H9 (cell line): ENCODE data around the gene CDK5. TPM values are rescaled to one million over a fixed set of nuclear protein-coding genes. Genes with fewer than 3 reads are reported as not detected.
A peak's percentile ranks its signal among the peaks of the same experiment; 100 is the strongest.

Experiments used
- DNase-seq: peaks from one replicate; pipeline ENCODE4 v3.0.0-alpha.2; 2017
- H2AFZ ChIP-seq: one replicate; pipeline ENCODE4 v1.6.1; 2013; ENCODE audit warnings: mild to moderate bottlenecking, low read length, control low read depth, moderate library complexity
- H2AK5ac ChIP-seq: 2 replicates; pipeline ENCODE4 v1.6.1; 2013; ENCODE audit warnings: low read length, control low read depth, mixed read lengths; ENCODE audit not compliant: insufficient read length
- H2BK120ac ChIP-seq: one replicate; pipeline ENCODE4 v1.6.1; 2013; ENCODE audit warnings: low read depth, mild to moderate bottlenecking, low read length, control low read depth, inconsistent platforms; ENCODE audit not compliant: poor library complexity, severe bottlenecking
- H2BK12ac ChIP-seq: 2 replicates; pipeline ENCODE4 v1.6.1; 2013; ENCODE audit warnings: low read length, control low read depth, mixed read lengths, low read depth; ENCODE audit not compliant: insufficient read length
- H2BK15ac ChIP-seq: 2 replicates; pipeline ENCODE4 v1.6.1; 2013; ENCODE audit warnings: low read depth, low read length, control low read depth
- H2BK20ac ChIP-seq: one replicate; pipeline ENCODE4 v1.6.1; 2013; ENCODE audit warnings: low read depth, mild to moderate bottlenecking, low read length, control low read depth, inconsistent platforms; ENCODE audit not compliant: poor library complexity, severe bottlenecking
- H2BK5ac ChIP-seq: 2 replicates; pipeline ENCODE4 v1.6.1; 2013; ENCODE audit warnings: low read length, control low read depth, mixed read lengths; ENCODE audit not compliant: insufficient read length
- H3K14ac ChIP-seq: 2 replicates; pipeline ENCODE4 v1.6.1; 2013; ENCODE audit warnings: low read length, control low read depth; ENCODE audit not compliant: insufficient read depth
- H3K18ac ChIP-seq: 2 replicates; pipeline ENCODE4 v1.6.1; 2013; ENCODE audit warnings: low read depth, mild to moderate bottlenecking, mixed read lengths, low read length, control low read depth; ENCODE audit not compliant: insufficient read length
- H3K23ac ChIP-seq: 2 replicates; pipeline ENCODE4 v1.6.1; 2013; ENCODE audit warnings: low read length, control low read depth, mixed read lengths, low read depth; ENCODE audit not compliant: insufficient read length
- H3K23me2 ChIP-seq: 2 replicates; pipeline ENCODE4 v1.6.1; 2013; ENCODE audit warnings: low read depth, mild to moderate bottlenecking, mixed read lengths, low read length, control low read depth; ENCODE audit not compliant: insufficient read length, poor library complexity, severe bottlenecking
- H3K27ac ChIP-seq: 2 replicates; pipeline ENCODE4 v1.5.1; 2013; ENCODE audit warnings: low read length, control low read depth, mixed read lengths, low read depth; ENCODE audit not compliant: insufficient read length
- H3K27me3 ChIP-seq: 2 replicates; pipeline ENCODE4 v1.6.1; 2013; ENCODE audit warnings: low read length, control low read depth, inconsistent platforms; ENCODE audit not compliant: insufficient read depth
- H3K4ac ChIP-seq: 2 replicates; pipeline ENCODE4 v1.6.1; 2013; ENCODE audit warnings: low read depth, mild to moderate bottlenecking, control low read depth, inconsistent platforms, low read length, moderate library complexity
- H3K4me1 ChIP-seq: 2 replicates; pipeline ENCODE4 v1.6.1; 2013; ENCODE audit warnings: low read length, control low read depth, inconsistent platforms; ENCODE audit not compliant: insufficient read depth
- H3K4me2 ChIP-seq: 2 replicates; pipeline ENCODE4 v1.6.1; 2013; ENCODE audit warnings: low read length, control low read depth, mixed read lengths; ENCODE audit not compliant: insufficient read length, insufficient read depth
- H3K56ac ChIP-seq: 2 replicates; pipeline ENCODE4 v1.6.1; 2013; ENCODE audit warnings: low read depth, mild to moderate bottlenecking, mixed read lengths, low read length, control low read depth; ENCODE audit not compliant: insufficient read length
- H3K79me1 ChIP-seq: 2 replicates; pipeline ENCODE4 v1.6.1; 2013; ENCODE audit warnings: low read depth, mild to moderate bottlenecking, moderate library complexity, low read length, control low read depth, inconsistent platforms; ENCODE audit not compliant: insufficient read depth, poor library complexity, severe bottlenecking
- H3K79me2 ChIP-seq: 2 replicates; pipeline ENCODE4 v1.6.1; 2013; ENCODE audit warnings: low read length, control low read depth, inconsistent platforms; ENCODE audit not compliant: insufficient read depth
- H3K9ac ChIP-seq: 2 replicates; pipeline ENCODE4 v1.6.1; 2013; ENCODE audit warnings: low read length, control low read depth, mixed read lengths; ENCODE audit not compliant: insufficient read length; ENCODE audit errors: extremely low read depth
- H3K9me3 ChIP-seq: one replicate; pipeline ENCODE4 v1.6.1; 2013; ENCODE audit warnings: low read depth, low read length, inconsistent platforms; ENCODE audit not compliant: control insufficient read depth
- H3T11ph ChIP-seq: one replicate; pipeline ENCODE4 v1.6.1; 2013; ENCODE audit warnings: mild to moderate bottlenecking, low read length, control low read depth, inconsistent platforms
- H4K20me1 ChIP-seq: one replicate; pipeline ENCODE4 v1.6.1; 2013; ENCODE audit not compliant: control insufficient read depth, insufficient read length, insufficient read depth
- H4K5ac ChIP-seq: 2 replicates; pipeline ENCODE4 v1.6.1; 2013; ENCODE audit warnings: low read depth, mild to moderate bottlenecking, mixed read lengths, low read length, control low read depth; ENCODE audit not compliant: insufficient read length
- H4K8ac ChIP-seq: replicated peaks from 2 replicates; pipeline ENCODE4 v1.6.1; 2013; ENCODE audit warnings: low read length, control low read depth, mixed read lengths, low read depth; ENCODE audit not compliant: insufficient read length
- H4K91ac ChIP-seq: 2 replicates; pipeline ENCODE4 v1.6.1; 2013; ENCODE audit warnings: low read depth, mild to moderate bottlenecking, moderate library complexity, mixed read lengths, low read length, control low read depth; ENCODE audit not compliant: insufficient read length
- H3K27ac Mint-ChIP-seq, 3 experiments: 2 replicates in 2 of 3; 3 replicates in 1 of 3; pipeline ENCODE4 v1.8.0; 2020 to 2021; ENCODE audit warnings: mixed read lengths in 3 of 3, mild to moderate bottlenecking in 1 of 3, moderate library complexity in 1 of 3
- H3K27me3 Mint-ChIP-seq: 2 replicates; pipeline ENCODE4 v1.8.0; 2021; ENCODE audit warnings: low read depth, mild to moderate bottlenecking, moderate library complexity, mixed read lengths
- H3K36me3 Mint-ChIP-seq, 3 experiments: 2 replicates in 2 of 3; 3 replicates in 1 of 3; pipeline ENCODE4 v1.8.0; 2020 to 2021; ENCODE audit warnings: low read depth in 3 of 3, mixed read lengths in 3 of 3; ENCODE audit not compliant: insufficient read depth in 1 of 3
- H3K4me1 Mint-ChIP-seq, 2 experiments: 2 replicates each; pipeline ENCODE4 v1.8.0; 2020; ENCODE audit warnings: mixed read lengths in 2 of 2
- H3K4me3 Mint-ChIP-seq, 2 experiments: 2 replicates in 1 of 2; 3 replicates in 1 of 2; pipeline ENCODE4 v1.8.0; 2020 to 2021; ENCODE audit warnings: mild to moderate bottlenecking in 2 of 2, mixed read lengths in 2 of 2, moderate library complexity in 1 of 2
- H3K9me3 Mint-ChIP-seq, 2 experiments: 2 replicates in 1 of 2; 3 replicates in 1 of 2; pipeline ENCODE4 v1.8.0; 2020; ENCODE audit warnings: mild to moderate bottlenecking in 2 of 2, mixed read lengths in 2 of 2, moderate library complexity in 1 of 2
- CTCF ChIP-seq: fragments of 200-600 bp; sonication (generic); conservative IDR thresholded peaks from 3 replicates; pipeline ENCODE4 v1.8.0; 2021; ENCODE audit warnings: antibody characterized with exemption, mild to moderate bottlenecking
- WGBS: extraction: QIAGEN DNeasy Blood & Tissue Kit; methylation state at CpG from one replicate; pipeline ENCODE4 v1.1.7; 2013; ENCODE audit warnings: missing lambda C conversion rate, low lambda C conversion rate, mixed read lengths; ENCODE audit not compliant: insufficient read length; ENCODE audit errors: extremely low coverage; 5-methylcytosine and 5-hydroxymethylcytosine counted together
- total RNA-seq: library from RNA; stranded (reverse); gene quantifications from 2 replicates; pipeline ENCODE4 v1.2.1, GENCODE V29; 2021

CDK5 gene
- total RNA-seq, 1 experiment from 2014 or later = 19.9 TPM

GRCh38 chr7:151083824-151084160, 26.1 kb upstream of the CDK5 start:
- Histone ChIP-seq H2BK12ac (no peak overlapping the region), H3K23me2 (peaks cover 20% of the 10 kb centered on the region), H2BK5ac (no peak overlapping the region), H3K27me3 (no peaks in the 10 kb centered on the region; the same call in 1 of the 2 replicates), H3K79me2 (peaks cover 2% of the 10 kb centered on the region; the same call in 1 of the 2 replicates), H3K14ac (no peak overlapping the region), H3K79me1 (peaks cover 4% of the 10 kb centered on the region), H3K4ac (no peak overlapping the region), H3K9me3 (no peaks in the 10 kb centered on the region), H3K4me1 (peaks cover 2% of the 10 kb centered on the region; the same call in 1 of the 2 replicates), H3K27ac (no peak overlapping the region), H3K23ac (no peak overlapping the region), H3K4me2 (peak overlapping the region; percentile 88), H4K20me1 (no peaks in the 10 kb centered on the region), H2AK5ac (no peak overlapping the region), H4K91ac (no peak overlapping the region), H2AFZ (no peak overlapping the region), H2BK15ac (no peak overlapping the region), H3T11ph (no peak overlapping the region), H3K56ac (no peak overlapping the region), H3K18ac (no peak overlapping the region), H2BK120ac (no peak overlapping the region), H3K9ac (no peak overlapping the region), H4K8ac (no peak overlapping the region), H4K5ac (no peak overlapping the region), H2BK20ac (no peak overlapping the region)
- WGBS = no CpG with 5 or more reads among the region's 3 CpGs
- no peak overlapping the region for H3K27ac Mint-ChIP-seq
- TF ChIP-seq CTCF = no peak
- H3K4me3 Mint-ChIP-seq = peak overlapping the region; percentile 86 to 87
- no peaks in the 10 kb centered on the region; a peak in 1 of 5 replicates for H3K9me3 Mint-ChIP-seq
- DNase-seq = no peak
- peaks cover 0 to 6% (median 5%) of the 10 kb centered on the region in 3 experiments; a peak in 5 of 7 replicates for H3K36me3 Mint-ChIP-seq
- H3K4me1 Mint-ChIP-seq = peaks cover 34 to 44% of the 10 kb centered on the region in 2 experiments
- H3K27me3 Mint-ChIP-seq = peaks cover 13% of the 10 kb centered on the region
